K562 (cell line): ENCODE data around the gene OR13J1. TPM values are rescaled to one million over a fixed set of nuclear protein-coding genes. Genes with fewer than 3 reads are reported as not detected.

Experiments
- ATAC-seq: fragments of 200-7000 bp; cut with Tn5 transposase; 3 replicates; pipeline ENCODE4 v1.9.1; 2020; ENCODE audit warnings: moderate library complexity
- BruUV-seq: library from RNA; stranded (reverse); fragments of 400-500 nt; replicated peaks from 2 replicates; lab custom pipeline; 2021; lab: Mats Ljungman, UMichigan
- CTCF ChIA-PET: fragments of 300-600 bp; formaldehyde crosslinking; extraction: SDS; loops from one replicate; lab custom pipeline; 2021; ENCODE audit warnings: low intra/inter-chr PET ratio; lab: Yijun Ruan, JAX
- POLR2A ChIA-PET: fragments of 300-600, 350-650 bp; sonication (Branson Sonifier 250); formaldehyde crosslinking; extraction: SDS; loops from one replicate; lab custom pipeline; 2021; ENCODE audit warnings: antibody characterized with exemption, inconsistent platforms; lab: Yijun Ruan, JAX
- DNase-seq, 4 experiments: peaks; one replicate each; pipeline versions ENCODE4 v3.0.0 to v3.0.0-alpha.2; 2011 to 2018; ENCODE audit warnings: low spot score in 3 of 4, mixed read lengths in 3 of 4; ENCODE audit errors: extremely low read depth in 1 of 4
- FAIRE-seq: peaks from 2 replicates; lab custom pipeline; 2011; peaks lifted over from hg19 to GRCh38; lab: Jason Lieb, UNC
- H2AFZ ChIP-seq: 2 replicates; pipeline ENCODE4 v1.6.0; 2011; ENCODE audit warnings: low read depth, low read length, control low read depth, inconsistent platforms
- H3K27ac ChIP-seq: fragments of 200-600 bp; 3 replicates; pipeline ENCODE4 v1.8.0; 2011; ENCODE audit warnings: low read depth, mild to moderate bottlenecking, control low read depth, inconsistent platforms, low read length, moderate library complexity, mixed read lengths; ENCODE audit errors: extremely low read depth
- H3K27me3 ChIP-seq, 2 experiments: fragments of 300-600 bp in 1 of 2; 2 replicates in 1 of 2; 3 replicates in 1 of 2; pipeline versions ENCODE4 v1.6.0 to v1.8.0; 2011; ENCODE audit warnings: inconsistent platforms in 2 of 2, low read length in 2 of 2, mild to moderate bottlenecking in 1 of 2, mixed read lengths in 1 of 2, moderate library complexity in 1 of 2; ENCODE audit not compliant: control insufficient read depth in 2 of 2, insufficient read depth in 2 of 2
- H3K36me3 ChIP-seq: fragments of 300-600 bp; 3 replicates; pipeline ENCODE4 v1.8.0; 2011; ENCODE audit warnings: mild to moderate bottlenecking, low read length, inconsistent platforms; ENCODE audit not compliant: control insufficient read depth, insufficient read depth
- H3K4me1 ChIP-seq, 2 experiments: fragments of 200-600 bp in 1 of 2; replicated peaks in 1 of 2; 2 replicates in 1 of 2; 3 replicates in 1 of 2; pipeline versions ENCODE4 v1.5.1 to v1.8.0; 2011; ENCODE audit warnings: inconsistent platforms in 2 of 2, low read length in 2 of 2, mild to moderate bottlenecking in 1 of 2, mixed read lengths in 1 of 2, moderate library complexity in 1 of 2; ENCODE audit not compliant: control insufficient read depth in 2 of 2, insufficient read depth in 2 of 2
- H3K4me2 ChIP-seq: 2 replicates; pipeline ENCODE4 v1.6.1; 2011; ENCODE audit warnings: low read length, control low read depth, inconsistent platforms, mixed read lengths; ENCODE audit not compliant: insufficient read depth
- H3K4me3 ChIP-seq: fragments of 200-600 bp; sonication (generic), shearing (Covaris generic); 2 replicates; pipeline ENCODE4 v1.5.1; 2016; ENCODE audit warnings: control low read depth, inconsistent platforms
- H3K79me2 ChIP-seq: fragments of 200-600 bp; 3 replicates; pipeline ENCODE4 v1.8.0; 2011; ENCODE audit warnings: low read length, inconsistent platforms; ENCODE audit not compliant: control insufficient read depth, insufficient read depth
- H3K9ac ChIP-seq, 2 experiments: 2 replicates each; pipeline versions ENCODE4 v1.6.0 to v1.6.1; 2011; ENCODE audit warnings: low read depth in 2 of 2, low read length in 2 of 2, control low read depth in 1 of 2, inconsistent platforms in 1 of 2, mild to moderate bottlenecking in 1 of 2, mixed read lengths in 1 of 2; ENCODE audit not compliant: insufficient read depth in 1 of 2
- H3K9me1 ChIP-seq: one replicate; pipeline ENCODE4 v1.6.0; 2011; ENCODE audit warnings: inconsistent platforms, mild to moderate bottlenecking, low read length, moderate library complexity; ENCODE audit not compliant: control insufficient read depth, insufficient read depth
- H3K9me3 ChIP-seq: replicated peaks from 2 replicates; pipeline ENCODE4 v1.5.1; 2011; ENCODE audit warnings: low read depth, low read length, inconsistent platforms; ENCODE audit not compliant: control insufficient read depth, insufficient read depth
- H4K20me1 ChIP-seq: replicated peaks from 2 replicates; pipeline ENCODE4 v1.6.1; 2011; ENCODE audit warnings: low read length, inconsistent platforms, mixed read lengths; ENCODE audit not compliant: control insufficient read depth, insufficient read depth
- ELK1 ChIP-seq: sonication (generic); formaldehyde crosslinking; IDR thresholded peaks from 2 replicates; pipeline ENCODE4 v1.8.1; 2022; ENCODE audit warnings: missing genetic modification reagents
- HES1 ChIP-seq: fragments of 450-650 bp; IDR thresholded peaks from 2 replicates; pipeline ENCODE4 v1.6.1; 2016; ENCODE audit warnings: low read depth, mild to moderate bottlenecking, moderate library complexity
- TOE1 ChIP-seq, 2 experiments: fragments of 450-650 bp in 1 of 2; sonication (generic) in 1 of 2; formaldehyde crosslinking in 1 of 2; IDR thresholded peaks; 2 replicates each; pipeline versions ENCODE4 v1.7.1 to v1.8.0; 2016 to 2022; ENCODE audit warnings: borderline replicate concordance in 2 of 2, mild to moderate bottlenecking in 2 of 2, antibody characterized with exemption in 1 of 2, inconsistent platforms in 1 of 2, low read depth in 1 of 2, missing genetic modification reagents in 1 of 2, moderate library complexity in 1 of 2
- WGBS: fragments of 100-300 bp; shearing (Covaris generic); methylation state at CpG from one replicate; pipeline ENCODE4 v1.1.6; 2016; ENCODE audit warnings: low coverage, mixed read lengths; ENCODE audit not compliant: insufficient coverage; ENCODE audit errors: missing lambda C conversion rate; 5-methylcytosine and 5-hydroxymethylcytosine counted together
- in situ Hi-C: fragments of 300-500 bp; cut with MboI; formaldehyde crosslinking; loops from 4 replicates; pipeline ENCODE4 v1.15.0; 2018; ENCODE audit warnings: inconsistent platforms, mixed read lengths
- intact Hi-C: fragments of 100-400 bp; cut with micrococcal nuclease; formaldehyde crosslinking; loops from 2 replicates; pipeline ENCODE4 v1.14.2; 2022
- polyA plus RNA-seq, 8 experiments: library from polyadenylated mRNA; depleted of rRNA in 4 of 8; stranded (reverse) in 5 of 8; unstranded in 3 of 8; fragments of >200 nt; fragmentation: Nextera tagmentation in 2 of 8; fragmentation: Illumina TruSeq in 1 of 8; extraction: Ambion mirVana in 2 of 8; extraction: Trizol in 1 of 8; gene quantifications; 2 replicates each; pipeline versions ENCODE4 v1.2.1 to v1.2.3, GENCODE V29; 2011 to 2014; ENCODE audit warnings: inconsistent platforms in 1 of 8, missing spikeins in 1 of 8
- total RNA-seq, 7 experiments: library from RNA; depleted of rRNA in 6 of 7; stranded (reverse); fragments of >200 nt in 6 of 7; fragmentation: Illumina TruSeq in 2 of 7; extraction: Trizol in 2 of 7; gene quantifications; 2 replicates each; pipeline versions ENCODE4 v1.2.1 to v1.2.3, GENCODE V29; 2011 to 2021; ENCODE audit warnings: low replicate concordance in 1 of 7

The OR13J1 gene
- total and polyA plus RNA-seq, 9 of the 15 experiments (the other 6 are each of a cell fraction or from before 2014, with no cell fraction given), result not detected

GRCh38 chr9:35856882-35857281 lies 13.3 kb downstream of the OR13J1 start (continued):
- no peak for TF ChIP-seq ELK1 (CRISPR knock-in tag)
- no peak for TF ChIP-seq HES1

- no peaks in the 10 kb centered on the region for H3K4me1 ChIP-seq
- H3K27me3 ChIP-seq, result peaks cover 12 to 69% of the 10 kb centered on the region in 2 experiments; a peak in 4 of 5 replicates
- H3K4me2 ChIP-seq, result no peak overlapping the region
- no peaks in the 10 kb centered on the region for H3K79me2 ChIP-seq
- no peaks in the 10 kb centered on the region for H3K9me3 ChIP-seq
- in situ Hi-C loops, result no loop called here
- no peaks in the 10 kb centered on the region for H3K36me3 ChIP-seq
- H4K20me1 ChIP-seq, result no peaks in the 10 kb centered on the region
- CTCF ChIA-PET, result no interaction called here
- no peak overlapping the region for H3K9ac ChIP-seq
- H2AFZ ChIP-seq, result no peak overlapping the region
- intact Hi-C loops, result no loop called here
- no peak overlapping the region for H3K4me3 ChIP-seq
- no peak overlapping the region for H3K27ac ChIP-seq
- DNase-seq (no peak), FAIRE-seq (no peak), ATAC-seq (no peak)
- H3K9me1 ChIP-seq, result no peaks in the 10 kb centered on the region
- no TSS peak for BruUV-seq
- 3% methylated on average over 3 of the region's 3 CpGs for WGBS
- no peak for TF ChIP-seq TOE1 (IDR thresholded peaks at IDR 0.05; ENCODE audit: borderline replicate concordance)
- TF ChIP-seq TOE1 (CRISPR knock-in tag; IDR thresholded peaks at IDR 0.05; ENCODE audit: borderline replicate concordance, low read depth), result no peak
- POLR2A ChIA-PET, result interaction anchor here (0.9 kb wide), 1 partner anchor 10 kb away, joined by 3 read pairs; no protein-coding TSS in a partner anchor
These were observed 14.0 kb downstream of the OR13J1 start for GRCh38 chr9:35856206-35856605.
